GM12865 (cell line): Measurements from ENCODE around the gene TPK1.

Experiments used
- DNase-seq: peaks from one replicate; pipeline ENCODE4 v3.0.0; 2010; ENCODE audit warnings: low read depth
- H3K4me3 ChIP-seq: 2 replicates; pipeline ENCODE4 v1.5.1; 2011; ENCODE audit warnings: mild to moderate bottlenecking, low read depth, low read length, control low read depth
- TF ChIP-seq, protein P1 (sequence below): IDR thresholded peaks from 2 replicates; pipeline ENCODE4 v1.5.1; 2011; ENCODE audit warnings: low read length, control low read depth, low read depth, inconsistent platforms; ENCODE audit not compliant: insufficient read depth; ENCODE audit errors: missing control alignments

The TPK1 gene

DNA sequence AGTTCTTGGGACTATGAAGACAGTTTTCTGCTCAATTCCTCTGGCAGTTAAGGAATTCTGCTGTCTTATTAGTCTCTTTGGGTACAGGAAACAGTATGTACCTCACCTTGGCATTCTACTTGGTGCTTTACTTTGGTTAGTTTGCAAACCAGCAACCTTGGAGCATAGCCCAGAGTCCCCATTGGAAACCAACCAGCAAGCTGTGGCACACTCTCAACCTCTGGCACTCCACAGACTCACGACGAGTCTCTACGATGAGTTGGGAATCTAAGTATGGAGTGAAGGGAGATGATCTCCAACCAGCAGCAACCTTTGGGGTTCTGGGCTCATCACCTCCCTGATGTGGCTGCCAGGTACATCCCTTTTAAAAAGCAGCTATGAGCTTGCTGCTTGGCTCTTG, 43.8 kb downstream of the TPK1 start:
- H3K4me3 ChIP-seq = no peak overlapping the region
- TF ChIP-seq, protein P1, sequence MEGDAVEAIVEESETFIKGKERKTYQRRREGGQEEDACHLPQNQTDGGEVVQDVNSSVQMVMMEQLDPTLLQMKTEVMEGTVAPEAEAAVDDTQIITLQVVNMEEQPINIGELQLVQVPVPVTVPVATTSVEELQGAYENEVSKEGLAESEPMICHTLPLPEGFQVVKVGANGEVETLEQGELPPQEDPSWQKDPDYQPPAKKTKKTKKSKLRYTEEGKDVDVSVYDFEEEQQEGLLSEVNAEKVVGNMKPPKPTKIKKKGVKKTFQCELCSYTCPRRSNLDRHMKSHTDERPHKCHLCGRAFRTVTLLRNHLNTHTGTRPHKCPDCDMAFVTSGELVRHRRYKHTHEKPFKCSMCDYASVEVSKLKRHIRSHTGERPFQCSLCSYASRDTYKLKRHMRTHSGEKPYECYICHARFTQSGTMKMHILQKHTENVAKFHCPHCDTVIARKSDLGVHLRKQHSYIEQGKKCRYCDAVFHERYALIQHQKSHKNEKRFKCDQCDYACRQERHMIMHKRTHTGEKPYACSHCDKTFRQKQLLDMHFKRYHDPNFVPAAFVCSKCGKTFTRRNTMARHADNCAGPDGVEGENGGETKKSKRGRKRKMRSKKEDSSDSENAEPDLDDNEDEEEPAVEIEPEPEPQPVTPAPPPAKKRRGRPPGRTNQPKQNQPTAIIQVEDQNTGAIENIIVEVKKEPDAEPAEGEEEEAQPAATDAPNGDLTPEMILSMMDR = no peak
- DNase-seq = no peak

DNA sequence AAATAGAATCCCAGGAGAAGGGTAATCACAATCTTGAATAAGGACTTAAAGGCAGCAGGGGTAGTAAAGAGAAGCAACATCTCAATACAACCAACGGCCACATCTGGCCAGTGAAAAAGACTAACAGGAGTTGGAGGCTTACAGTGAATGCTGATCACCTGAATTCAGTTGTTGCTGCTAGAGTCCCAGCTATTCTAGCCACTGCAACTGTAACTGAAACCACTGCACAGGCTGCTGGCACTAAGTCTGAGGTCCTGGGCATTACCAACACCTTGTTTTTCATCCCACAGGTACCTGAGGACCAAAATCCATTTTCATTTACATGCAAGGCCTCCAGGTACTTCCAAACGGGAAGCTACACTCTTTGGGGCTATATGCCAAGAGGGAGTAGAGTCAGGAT, 44.4 kb downstream of the TPK1 start:
- TF ChIP-seq, protein P1 = no peak
- H3K4me3 ChIP-seq = no peak overlapping the region

DNA sequence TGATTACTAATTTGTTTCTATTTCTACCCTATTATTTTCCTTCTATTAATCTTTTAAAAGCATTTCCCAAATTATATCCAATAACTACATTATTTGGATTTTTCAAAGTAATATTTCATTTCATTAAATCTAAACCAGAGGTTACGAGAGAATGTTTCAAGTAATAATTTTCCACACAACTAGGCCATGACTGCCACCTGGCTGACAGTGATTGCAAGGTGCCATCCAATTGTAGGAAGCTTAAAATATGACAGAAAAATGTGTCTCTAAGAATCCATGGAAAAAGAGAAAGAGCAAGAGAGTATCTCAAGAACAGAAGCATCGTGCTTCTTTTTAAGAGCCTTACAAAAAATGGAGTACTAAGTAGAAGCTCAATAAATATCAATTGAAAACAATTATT, 48.7 kb downstream of the TPK1 start:
- no peak overlapping the region for H3K4me3 ChIP-seq
- TF ChIP-seq, protein P1 = no peak
- DNase-seq = no peak

More for the DNA sequence above, 44.4 kb downstream of the TPK1 start:
- no peak for DNase-seq

DNA sequence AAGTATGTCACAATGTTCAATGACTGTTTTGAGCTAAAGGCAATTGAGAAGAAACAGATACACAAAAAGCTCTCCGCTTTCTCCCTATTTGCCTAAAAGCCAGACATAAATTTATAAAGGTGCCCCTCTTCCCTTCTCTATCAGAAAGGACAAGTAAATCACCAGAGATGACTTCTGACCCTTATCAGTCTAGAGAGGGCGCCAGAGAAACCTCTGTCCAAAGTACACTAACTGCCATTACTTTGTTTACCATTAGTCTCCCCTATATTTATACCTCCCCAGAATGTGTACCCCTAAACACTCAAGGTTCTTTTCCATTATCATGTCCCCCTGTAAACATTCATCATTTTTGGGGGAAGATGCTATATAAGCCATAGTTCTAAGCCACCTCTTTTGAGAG, 49.3 kb downstream of the TPK1 start:
- no peak for DNase-seq
- no peak overlapping the region for H3K4me3 ChIP-seq
- TF ChIP-seq, protein P1 = peak; percentile 16

DNA sequence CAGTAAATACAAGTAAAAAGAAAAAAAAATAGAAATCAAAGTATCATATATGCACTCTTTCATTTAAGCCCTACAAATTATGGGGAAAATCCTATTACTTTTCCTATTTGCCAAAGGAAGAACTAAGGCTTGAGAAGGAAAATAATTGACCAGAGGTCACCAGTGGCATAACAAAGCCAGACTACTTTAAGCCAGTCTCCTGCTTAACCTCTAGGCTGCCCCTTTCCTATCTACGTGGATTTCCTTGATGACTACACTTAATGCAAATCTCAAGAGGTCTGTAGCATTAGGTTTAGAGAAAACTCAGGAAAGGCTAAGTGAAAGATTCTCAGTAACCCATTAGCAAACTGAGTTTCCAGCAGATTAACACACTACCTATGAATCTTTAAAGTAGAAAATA, 49.8 kb downstream of the TPK1 start:
- no peak for DNase-seq
- H3K4me3 ChIP-seq = no peak overlapping the region
- TF ChIP-seq, protein P1 = no peak

DNA sequence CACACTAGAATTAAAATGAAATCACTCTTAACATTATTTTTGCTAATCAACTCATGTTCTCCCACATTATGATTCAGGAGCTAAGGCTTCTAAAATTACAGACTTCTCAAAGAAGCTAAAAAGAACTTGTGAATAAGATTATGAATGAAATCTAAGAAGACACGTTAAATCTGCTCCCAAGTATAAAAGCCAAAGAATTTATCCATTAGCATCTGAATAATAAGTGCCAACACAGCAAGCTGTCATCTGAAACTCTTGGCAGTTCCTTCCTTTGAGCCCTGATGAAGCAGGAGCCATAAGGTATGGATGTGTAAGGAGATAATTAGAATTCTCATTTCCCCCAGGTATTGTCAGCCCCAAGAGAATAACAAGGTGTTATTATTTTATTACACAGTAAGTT, 50.3 kb downstream of the TPK1 start:
- TF ChIP-seq, protein P1 = no peak
- DNase-seq = no peak
- no peak overlapping the region for H3K4me3 ChIP-seq

DNA sequence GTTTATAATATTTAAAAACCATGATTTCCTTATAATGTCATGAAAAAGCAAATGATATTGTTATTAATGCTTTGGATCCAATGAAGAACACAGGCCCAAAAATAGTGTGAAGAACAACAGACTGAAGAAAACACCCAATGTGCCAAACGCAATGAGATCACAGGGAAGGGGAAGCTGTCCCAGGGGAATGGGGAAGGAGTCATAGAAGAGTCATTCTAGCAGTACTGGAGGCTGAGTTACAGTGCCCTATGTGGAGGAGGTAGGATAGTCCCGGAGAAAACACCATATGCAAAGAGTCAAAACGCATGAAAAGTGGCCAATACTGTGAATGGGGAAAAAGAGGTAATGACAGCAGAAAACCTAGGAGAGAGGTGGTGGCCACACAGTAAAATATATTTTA, 50.9 kb downstream of the TPK1 start:
- TF ChIP-seq, protein P1 = no peak
- H3K4me3 ChIP-seq = no peak overlapping the region
- DNase-seq = no peak
